ENCODE data around the gene MINDY4.
A peak's percentile ranks its signal among the peaks of the same experiment; 100 is the strongest.

The MINDY4 gene

DNA sequence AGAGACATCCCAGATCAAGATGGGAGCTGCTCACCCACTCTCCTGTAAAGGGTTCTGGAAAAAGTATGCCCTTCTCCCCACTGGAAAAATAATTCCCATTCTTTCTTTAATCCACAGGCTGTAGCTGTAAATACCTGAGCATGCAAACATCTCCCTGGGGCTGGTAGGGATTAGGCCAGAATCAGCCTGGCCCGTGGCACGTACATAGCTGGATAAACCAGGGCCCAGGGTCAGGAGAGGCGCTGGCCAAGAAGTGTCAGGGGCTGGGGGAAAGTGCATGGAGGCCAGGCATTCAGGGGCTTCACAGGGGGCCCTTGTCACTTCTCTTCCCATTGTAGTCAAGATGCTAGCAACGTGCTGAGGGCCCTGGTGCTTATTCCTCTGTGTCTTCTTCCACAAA lies 109.7 kb downstream of the MINDY4 start:
- H3F3A ChIP-seq (ENCODE audit: control insufficient read depth, insufficient read depth), result no peaks in the 10 kb centered on the region
- no peak overlapping the region for H3K4me3 ChIP-seq (ENCODE audit: low read length)
- peaks cover 22% of the 10 kb centered on the region for H3K4me1 ChIP-seq (ENCODE audit: control insufficient read depth, low read length)
- no peaks in the 10 kb centered on the region for H3K9me2 ChIP-seq (replicated peaks; ENCODE audit: control insufficient read depth, low read length)
- H3K79me2 ChIP-seq (ENCODE audit: control insufficient read depth, low read length), result no peaks in the 10 kb centered on the region
- H3K4me2 ChIP-seq (ENCODE audit: low read length), result no peak overlapping the region
- no peaks in the 10 kb centered on the region for H3K9me3 ChIP-seq (ENCODE audit: control insufficient read depth, insufficient read depth, low read length)
- no peak overlapping the region for H3K27ac ChIP-seq (ENCODE audit: low read depth, low read length)
- no peaks in the 10 kb centered on the region for H4K20me1 ChIP-seq (ENCODE audit: control insufficient read depth, insufficient read depth, low read depth, low read length)
- no peaks in the 10 kb centered on the region for H3K36me3 ChIP-seq (ENCODE audit: control insufficient read depth, low read length)
- TF ChIP-seq, protein P1, sequence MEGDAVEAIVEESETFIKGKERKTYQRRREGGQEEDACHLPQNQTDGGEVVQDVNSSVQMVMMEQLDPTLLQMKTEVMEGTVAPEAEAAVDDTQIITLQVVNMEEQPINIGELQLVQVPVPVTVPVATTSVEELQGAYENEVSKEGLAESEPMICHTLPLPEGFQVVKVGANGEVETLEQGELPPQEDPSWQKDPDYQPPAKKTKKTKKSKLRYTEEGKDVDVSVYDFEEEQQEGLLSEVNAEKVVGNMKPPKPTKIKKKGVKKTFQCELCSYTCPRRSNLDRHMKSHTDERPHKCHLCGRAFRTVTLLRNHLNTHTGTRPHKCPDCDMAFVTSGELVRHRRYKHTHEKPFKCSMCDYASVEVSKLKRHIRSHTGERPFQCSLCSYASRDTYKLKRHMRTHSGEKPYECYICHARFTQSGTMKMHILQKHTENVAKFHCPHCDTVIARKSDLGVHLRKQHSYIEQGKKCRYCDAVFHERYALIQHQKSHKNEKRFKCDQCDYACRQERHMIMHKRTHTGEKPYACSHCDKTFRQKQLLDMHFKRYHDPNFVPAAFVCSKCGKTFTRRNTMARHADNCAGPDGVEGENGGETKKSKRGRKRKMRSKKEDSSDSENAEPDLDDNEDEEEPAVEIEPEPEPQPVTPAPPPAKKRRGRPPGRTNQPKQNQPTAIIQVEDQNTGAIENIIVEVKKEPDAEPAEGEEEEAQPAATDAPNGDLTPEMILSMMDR (IDR thresholded peaks at IDR 0.05; ENCODE audit: low read depth, low read length, poor library complexity, severe bottlenecking), result no peak
- no peak for TF ChIP-seq EZH2phosphoT487 (IDR thresholded peaks at IDR 0.05; ENCODE audit: borderline replicate concordance, low read length)
- no peaks in the 10 kb centered on the region for H3K27me3 ChIP-seq (ENCODE audit: control insufficient read depth, low read length)

DNA sequence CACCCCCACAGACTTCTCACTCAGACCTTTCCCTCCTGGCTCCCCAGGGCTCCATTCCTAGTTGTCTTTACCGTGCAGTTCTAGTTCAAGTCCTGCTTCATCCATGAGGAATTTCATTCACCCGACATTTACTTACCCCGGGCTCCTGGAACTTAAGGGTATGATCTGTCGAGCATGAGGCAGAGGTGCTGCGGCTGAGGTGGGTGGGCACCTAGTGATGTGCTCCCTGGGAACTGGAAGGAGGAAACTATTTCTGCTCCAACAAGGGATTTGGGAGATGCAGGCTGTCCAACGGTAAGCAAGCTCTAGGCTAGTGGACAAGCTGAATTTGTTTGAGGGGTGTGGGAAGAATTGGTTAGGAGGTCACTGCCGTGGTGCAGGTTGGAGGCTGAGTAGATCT lies 110.2 kb downstream of the MINDY4 start:
- H3K4me3 ChIP-seq (ENCODE audit: low read length), result no peak overlapping the region
- H3K4me1 ChIP-seq (ENCODE audit: control insufficient read depth, low read length), result peaks cover 22% of the 10 kb centered on the region
- H4K20me1 ChIP-seq (ENCODE audit: control insufficient read depth, insufficient read depth, low read depth, low read length), result no peaks in the 10 kb centered on the region
- no peak overlapping the region for H3K27ac ChIP-seq (ENCODE audit: low read depth, low read length)
- no peaks in the 10 kb centered on the region for H3F3A ChIP-seq (ENCODE audit: control insufficient read depth, insufficient read depth)
- no peak for TF ChIP-seq EZH2phosphoT487 (IDR thresholded peaks at IDR 0.05; ENCODE audit: borderline replicate concordance, low read length)
- TF ChIP-seq, protein P1 (IDR thresholded peaks at IDR 0.05; ENCODE audit: low read depth, low read length, poor library complexity, severe bottlenecking), result no peak
- no peaks in the 10 kb centered on the region for H3K27me3 ChIP-seq (ENCODE audit: control insufficient read depth, low read length)
- H3K9me2 ChIP-seq (replicated peaks; ENCODE audit: control insufficient read depth, low read length), result no peaks in the 10 kb centered on the region
- no peaks in the 10 kb centered on the region for H3K36me3 ChIP-seq (ENCODE audit: control insufficient read depth, low read length)
- H3K9me3 ChIP-seq (ENCODE audit: control insufficient read depth, insufficient read depth, low read length), result no peaks in the 10 kb centered on the region
- H3K79me2 ChIP-seq (ENCODE audit: control insufficient read depth, low read length), result no peaks in the 10 kb centered on the region
- no peak overlapping the region for H3K4me2 ChIP-seq (ENCODE audit: low read length)

DNA sequence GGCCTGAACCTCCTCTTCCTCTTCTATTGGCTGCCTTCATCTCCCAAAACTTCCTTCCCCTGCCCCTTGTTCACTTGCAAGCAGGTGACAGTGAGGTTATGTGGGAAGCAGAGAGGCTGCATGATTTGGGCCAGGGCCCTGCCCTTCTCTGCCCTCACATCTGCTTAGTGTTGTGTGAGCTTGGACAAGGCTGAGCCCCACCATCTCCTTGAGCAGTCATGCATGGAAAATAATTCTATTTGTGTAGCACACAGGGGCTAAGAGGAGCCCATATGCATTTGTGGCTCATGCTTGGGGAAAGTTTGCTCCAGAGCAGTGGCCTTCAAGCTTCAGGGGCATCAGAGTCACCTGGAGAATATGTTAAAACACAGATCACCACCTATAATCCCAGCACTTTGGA lies 113.7 kb downstream of the MINDY4 start:
- Histone ChIP-seq H3K9me3 (ENCODE audit: control insufficient read depth, insufficient read depth, low read length) (no peaks in the 10 kb centered on the region), H3K4me1 (ENCODE audit: control insufficient read depth, low read length) (peaks cover 22% of the 10 kb centered on the region), H4K20me1 (ENCODE audit: control insufficient read depth, insufficient read depth, low read depth, low read length) (no peaks in the 10 kb centered on the region), H3K27me3 (ENCODE audit: control insufficient read depth, low read length) (no peaks in the 10 kb centered on the region), H3K79me2 (ENCODE audit: control insufficient read depth, low read length) (no peaks in the 10 kb centered on the region), H3K27ac (ENCODE audit: low read depth, low read length) (peak overlapping the region; percentile 10; the same call in 1 of the 2 replicates), H3K4me2 (ENCODE audit: low read length) (peak overlapping the region; percentile 47), H3F3A (ENCODE audit: control insufficient read depth, insufficient read depth) (no peaks in the 10 kb centered on the region), H3K36me3 (ENCODE audit: control insufficient read depth, low read length) (no peaks in the 10 kb centered on the region), H3K4me3 (ENCODE audit: low read length) (0 out of 2 replicates have a peak overlapping the region, but pooled peaks have one; percentile 9), H3K9me2 (replicated peaks; ENCODE audit: control insufficient read depth, low read length) (no peaks in the 10 kb centered on the region)
- TF ChIP-seq EZH2phosphoT487 (IDR thresholded peaks at IDR 0.05; ENCODE audit: borderline replicate concordance, low read length), result no peak
- TF ChIP-seq, protein P1 (IDR thresholded peaks at IDR 0.05; ENCODE audit: low read depth, low read length, poor library complexity, severe bottlenecking), result no peak
